ENCODE results near the gene FLACC1.

DNA sequence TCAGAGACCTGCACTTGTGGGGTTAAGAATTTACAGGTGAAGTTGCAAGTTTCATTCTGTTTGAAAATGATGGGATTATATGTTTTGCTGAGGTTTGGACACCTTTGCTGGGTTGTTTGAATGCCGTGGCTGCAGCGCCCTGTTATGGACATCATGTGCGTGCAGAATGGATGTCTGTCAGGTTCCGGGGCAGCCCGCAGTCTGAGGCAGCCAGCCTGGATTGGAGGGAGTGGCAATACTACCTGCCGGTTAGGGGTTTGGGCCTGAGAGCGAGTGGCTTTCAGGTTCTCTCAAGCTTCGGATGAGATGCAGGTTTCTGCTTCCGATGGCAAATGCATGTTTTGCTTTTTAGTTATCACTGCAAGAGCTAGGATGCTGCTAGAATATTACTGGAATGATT lies 95.7 kb downstream of the FLACC1 start:
- TF ChIP-seq ZNF274 (IDR thresholded peaks at IDR 0.05; ENCODE audit: borderline replicate concordance, low read depth, low read length): no peak
- TF ChIP-seq HDAC1 (IDR thresholded peaks at IDR 0.05): no peak
- TF ChIP-seq, protein P1, sequence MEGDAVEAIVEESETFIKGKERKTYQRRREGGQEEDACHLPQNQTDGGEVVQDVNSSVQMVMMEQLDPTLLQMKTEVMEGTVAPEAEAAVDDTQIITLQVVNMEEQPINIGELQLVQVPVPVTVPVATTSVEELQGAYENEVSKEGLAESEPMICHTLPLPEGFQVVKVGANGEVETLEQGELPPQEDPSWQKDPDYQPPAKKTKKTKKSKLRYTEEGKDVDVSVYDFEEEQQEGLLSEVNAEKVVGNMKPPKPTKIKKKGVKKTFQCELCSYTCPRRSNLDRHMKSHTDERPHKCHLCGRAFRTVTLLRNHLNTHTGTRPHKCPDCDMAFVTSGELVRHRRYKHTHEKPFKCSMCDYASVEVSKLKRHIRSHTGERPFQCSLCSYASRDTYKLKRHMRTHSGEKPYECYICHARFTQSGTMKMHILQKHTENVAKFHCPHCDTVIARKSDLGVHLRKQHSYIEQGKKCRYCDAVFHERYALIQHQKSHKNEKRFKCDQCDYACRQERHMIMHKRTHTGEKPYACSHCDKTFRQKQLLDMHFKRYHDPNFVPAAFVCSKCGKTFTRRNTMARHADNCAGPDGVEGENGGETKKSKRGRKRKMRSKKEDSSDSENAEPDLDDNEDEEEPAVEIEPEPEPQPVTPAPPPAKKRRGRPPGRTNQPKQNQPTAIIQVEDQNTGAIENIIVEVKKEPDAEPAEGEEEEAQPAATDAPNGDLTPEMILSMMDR (IDR thresholded peaks at IDR 0.05 in 2 of 3, conservative IDR thresholded peaks at IDR 0.05 in 1 of 3; ENCODE audit: insufficient read depth in 2 of 3, low read depth in 1 of 3, low read length in 3 of 3): no peak
- TF ChIP-seq FOS (IDR thresholded peaks at IDR 0.05; ENCODE audit: extremely low read depth, insufficient read length): no peak
- TF ChIP-seq NFRKB (IDR thresholded peaks at IDR 0.05; ENCODE audit: low read depth): no peak
